Measurements from ENCODE around the gene SH3BP5L. TPM values are rescaled to one million over a fixed set of nuclear protein-coding genes. Genes with fewer than 3 reads are reported as not detected.
"Not testable (repeated sequence)": the region's sequence is repeated elsewhere in the genome, so short reads cannot be mapped to it uniquely, and the experiment has no call there.

The SH3BP5L gene
- total RNA-seq, 1 donor from 2014 or later, result 30.8 TPM

DNA sequence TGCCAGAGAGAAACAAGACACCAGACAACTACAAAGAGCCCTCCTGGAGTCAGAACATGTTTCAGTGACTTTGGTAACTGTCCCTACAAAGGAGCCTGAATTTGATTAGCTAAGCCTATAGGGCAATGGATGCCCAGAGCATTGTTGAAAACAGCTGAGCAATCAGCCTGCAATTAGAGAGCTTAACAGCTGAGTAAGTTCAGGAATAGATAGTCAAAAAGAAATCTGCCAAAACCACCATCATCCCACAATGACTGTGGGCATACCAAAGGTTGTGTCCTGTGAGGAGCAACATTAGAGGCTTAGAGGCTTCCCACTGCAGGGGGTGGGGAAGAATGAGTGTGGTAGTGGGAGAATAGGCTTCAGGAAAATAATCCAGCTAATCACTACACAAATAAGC is 32.1 kb downstream of the SH3BP5L start:
- TF ChIP-seq, protein P1, sequence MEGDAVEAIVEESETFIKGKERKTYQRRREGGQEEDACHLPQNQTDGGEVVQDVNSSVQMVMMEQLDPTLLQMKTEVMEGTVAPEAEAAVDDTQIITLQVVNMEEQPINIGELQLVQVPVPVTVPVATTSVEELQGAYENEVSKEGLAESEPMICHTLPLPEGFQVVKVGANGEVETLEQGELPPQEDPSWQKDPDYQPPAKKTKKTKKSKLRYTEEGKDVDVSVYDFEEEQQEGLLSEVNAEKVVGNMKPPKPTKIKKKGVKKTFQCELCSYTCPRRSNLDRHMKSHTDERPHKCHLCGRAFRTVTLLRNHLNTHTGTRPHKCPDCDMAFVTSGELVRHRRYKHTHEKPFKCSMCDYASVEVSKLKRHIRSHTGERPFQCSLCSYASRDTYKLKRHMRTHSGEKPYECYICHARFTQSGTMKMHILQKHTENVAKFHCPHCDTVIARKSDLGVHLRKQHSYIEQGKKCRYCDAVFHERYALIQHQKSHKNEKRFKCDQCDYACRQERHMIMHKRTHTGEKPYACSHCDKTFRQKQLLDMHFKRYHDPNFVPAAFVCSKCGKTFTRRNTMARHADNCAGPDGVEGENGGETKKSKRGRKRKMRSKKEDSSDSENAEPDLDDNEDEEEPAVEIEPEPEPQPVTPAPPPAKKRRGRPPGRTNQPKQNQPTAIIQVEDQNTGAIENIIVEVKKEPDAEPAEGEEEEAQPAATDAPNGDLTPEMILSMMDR (IDR thresholded peaks at IDR 0.05), result no peak
- no peak for DNase-seq (ENCODE audit: low spot score)
- peaks cover 11% of the 10 kb centered on the region for H3K9me3 Mint-ChIP-seq (ENCODE audit: low read depth)

DNA sequence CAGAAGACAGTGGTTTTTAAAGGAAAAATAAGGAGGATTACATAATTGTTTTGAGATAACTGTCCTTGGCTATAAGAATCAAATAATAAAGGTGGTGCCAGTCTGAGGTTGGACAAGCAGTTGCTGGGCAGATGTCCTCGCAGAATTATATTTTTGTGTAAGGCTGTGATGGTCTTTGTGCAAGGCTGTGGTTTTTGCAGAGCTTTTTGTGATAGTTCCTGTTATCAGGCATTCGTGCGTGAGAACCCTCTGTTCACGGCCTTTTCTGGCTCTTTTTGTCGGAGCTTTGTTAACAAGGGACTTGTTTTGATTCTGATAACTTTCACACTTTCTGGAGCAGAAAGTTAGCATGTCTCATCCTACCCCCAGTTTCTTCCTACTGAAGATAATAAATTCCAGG is 33.4 kb downstream of the SH3BP5L start:
- no peaks in the 10 kb centered on the region for H3K4me1 Mint-ChIP-seq (ENCODE audit: low read depth)
- TF ChIP-seq, protein P1 (IDR thresholded peaks at IDR 0.05), result no peak
- peaks cover 8% of the 10 kb centered on the region for H3K27me3 Mint-ChIP-seq (ENCODE audit: low read depth)

More for the DNA sequence above, 32.1 kb downstream of the SH3BP5L start:
- Mint-ChIP-seq H3K36me3 (ENCODE audit: low read depth) (no peaks in the 10 kb centered on the region), H3K4me3 (ENCODE audit: unreplicated experiment) (no peak overlapping the region), H3K27ac (ENCODE audit: unreplicated experiment) (no peak overlapping the region), H3K27me3 (ENCODE audit: low read depth) (peaks cover 12% of the 10 kb centered on the region), H3K4me1 (ENCODE audit: low read depth) (no peaks in the 10 kb centered on the region)

DNA sequence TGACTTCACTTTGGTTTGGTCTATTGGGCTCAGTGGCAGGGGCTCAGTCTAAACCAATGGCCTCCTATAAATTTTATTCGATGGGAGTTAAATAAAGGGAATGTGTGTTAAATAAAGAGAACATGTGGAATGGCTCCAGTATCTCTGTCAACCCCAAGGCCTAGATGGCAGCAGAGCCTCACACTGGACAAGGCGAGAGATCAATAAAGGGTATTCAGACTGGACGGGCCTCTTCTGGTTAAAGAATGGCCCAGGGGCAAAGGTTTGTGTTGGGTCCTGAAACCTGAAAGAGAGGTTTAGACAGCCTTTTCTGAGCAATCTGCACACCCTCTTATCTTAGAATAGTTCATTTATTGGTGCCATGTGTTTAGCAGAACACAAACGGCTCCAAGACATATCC is 34.7 kb downstream of the SH3BP5L start:
- Mint-ChIP-seq H3K36me3 (ENCODE audit: low read depth) (no peaks in the 10 kb centered on the region), H3K27me3 (ENCODE audit: low read depth) (peaks cover 13% of the 10 kb centered on the region), H3K9me3 (ENCODE audit: low read depth) (peaks cover 11% of the 10 kb centered on the region), H3K27ac (ENCODE audit: unreplicated experiment) (no peak overlapping the region), H3K4me1 (ENCODE audit: low read depth) (no peaks in the 10 kb centered on the region), H3K4me3 (ENCODE audit: unreplicated experiment) (no peak overlapping the region)
- no peak for DNase-seq (ENCODE audit: low spot score)
- TF ChIP-seq, protein P1 (IDR thresholded peaks at IDR 0.05), result no peak

More for the DNA sequence above, 33.4 kb downstream of the SH3BP5L start:
- Mint-ChIP-seq H3K27ac (ENCODE audit: unreplicated experiment) (no peak overlapping the region), H3K9me3 (ENCODE audit: low read depth) (peaks cover 11% of the 10 kb centered on the region), H3K36me3 (ENCODE audit: low read depth) (no peaks in the 10 kb centered on the region), H3K4me3 (ENCODE audit: unreplicated experiment) (no peak overlapping the region)
- DNase-seq (ENCODE audit: low spot score), result no peak

DNA sequence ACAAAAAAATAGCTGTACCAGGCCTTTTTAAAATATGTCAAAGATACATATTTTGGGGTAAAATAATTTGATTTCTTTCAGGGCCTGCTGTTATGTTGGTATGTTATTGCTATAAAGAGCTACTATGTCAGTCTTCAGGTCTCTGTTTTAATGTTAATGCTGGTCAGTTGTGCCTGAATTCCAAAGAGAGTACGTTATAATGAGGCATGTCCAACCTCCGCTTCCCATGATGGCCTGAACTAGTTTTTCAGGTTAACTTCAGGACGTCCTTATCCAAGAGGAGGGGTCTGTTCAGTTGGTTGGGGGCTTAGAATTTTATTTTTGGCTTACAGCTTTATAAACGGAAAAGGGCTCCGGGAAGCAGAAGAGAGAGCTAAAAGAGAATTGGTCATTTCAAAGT is 35.3 kb downstream of the SH3BP5L start:
- Mint-ChIP-seq H3K4me1 (ENCODE audit: low read depth) (no peaks in the 10 kb centered on the region), H3K4me3 (ENCODE audit: unreplicated experiment) (no peak overlapping the region), H3K36me3 (ENCODE audit: low read depth) (no peaks in the 10 kb centered on the region), H3K27ac (ENCODE audit: unreplicated experiment) (no peak overlapping the region), H3K9me3 (ENCODE audit: low read depth) (peaks cover 11% of the 10 kb centered on the region), H3K27me3 (ENCODE audit: low read depth) (peaks cover 13% of the 10 kb centered on the region)
- DNase-seq (ENCODE audit: low spot score), result no peak
- TF ChIP-seq, protein P1 (IDR thresholded peaks at IDR 0.05), result no peak

DNA sequence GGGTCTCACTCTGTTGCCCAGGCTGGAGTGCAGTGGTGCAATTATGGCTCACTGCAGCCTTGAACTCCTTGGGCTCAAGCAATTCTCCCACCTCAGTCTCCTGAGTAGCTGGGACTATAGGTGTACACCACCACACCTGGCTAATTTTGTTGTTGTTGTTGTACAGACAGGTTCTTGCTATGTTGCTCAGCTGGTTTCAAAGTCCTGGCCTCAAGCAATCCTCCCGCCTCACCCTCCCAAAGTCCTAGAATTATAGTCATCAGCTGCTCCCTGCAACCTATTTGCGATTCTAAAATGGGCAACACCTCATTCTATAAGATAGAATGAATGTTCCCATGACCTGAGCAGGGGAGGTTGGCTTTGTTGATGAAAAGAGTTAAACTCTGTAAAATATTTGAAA is 36.4 kb downstream of the SH3BP5L start:
- not testable (repeated sequence) for H3K27ac Mint-ChIP-seq (ENCODE audit: unreplicated experiment); H3K9me3 Mint-ChIP-seq (ENCODE audit: low read depth); H3K4me3 Mint-ChIP-seq (ENCODE audit: unreplicated experiment); DNase-seq (ENCODE audit: low spot score); H3K36me3 Mint-ChIP-seq (ENCODE audit: low read depth); H3K4me1 Mint-ChIP-seq (ENCODE audit: low read depth)
- peaks cover 13% of the 10 kb centered on the region for H3K27me3 Mint-ChIP-seq (ENCODE audit: low read depth)

DNA sequence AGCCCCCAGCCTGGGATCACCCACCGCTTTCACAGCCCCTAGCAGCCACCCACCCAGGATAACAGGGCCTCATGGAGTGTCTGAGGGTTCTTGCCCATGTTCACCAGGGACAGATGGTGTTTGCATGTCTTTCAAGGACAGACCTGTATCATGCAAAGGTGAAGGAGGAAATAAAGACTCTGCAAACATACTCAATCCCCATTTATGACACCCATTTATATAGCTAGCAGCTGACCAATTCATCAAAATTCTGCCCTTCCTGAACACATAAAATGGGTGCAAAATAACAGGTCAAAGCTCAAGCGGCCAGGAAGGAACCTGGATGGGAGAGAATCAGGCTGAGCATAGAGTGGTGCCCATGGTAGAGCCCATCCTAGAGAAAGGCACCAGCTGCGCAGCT is 37.4 kb downstream of the SH3BP5L start:
- H3K4me1 Mint-ChIP-seq (ENCODE audit: low read depth), result no peaks in the 10 kb centered on the region
- TF ChIP-seq, protein P1 (IDR thresholded peaks at IDR 0.05), result no peak
- no peak for DNase-seq (ENCODE audit: low spot score)
- H3K36me3 Mint-ChIP-seq (ENCODE audit: low read depth), result no peaks in the 10 kb centered on the region
- H3K27ac Mint-ChIP-seq (ENCODE audit: unreplicated experiment), result no peak overlapping the region
- peaks cover 3% of the 10 kb centered on the region for H3K9me3 Mint-ChIP-seq (ENCODE audit: low read depth)
- H3K4me3 Mint-ChIP-seq (ENCODE audit: unreplicated experiment), result no peak overlapping the region
- peaks cover 13% of the 10 kb centered on the region for H3K27me3 Mint-ChIP-seq (ENCODE audit: low read depth)
